MM.1S (cell line): ENCODE results near the gene MKKS.

Experiments
- CTCF ChIP-seq: fragments of 300-600 bp; sonication (generic); IDR thresholded peaks from 2 replicates; pipeline ENCODE4 v1.5.1; 2016; ENCODE audit warnings: antibody characterized with exemption, low read length, mixed read lengths
- EZH2 ChIP-seq: fragments of 300-600 bp; sonication (generic); optimal IDR thresholded peaks from 2 replicates; pipeline ENCODE3; 2017; ENCODE audit warnings: low read depth, mild to moderate bottlenecking, antibody characterized with exemption, low read length, mixed read lengths
- EZH2phosphoT487 ChIP-seq: fragments of 300-600 bp; sonication (generic); IDR thresholded peaks from 2 replicates; pipeline ENCODE4 v1.6.1; 2018; ENCODE audit warnings: antibody characterized with exemption, low read length

GRCh38 chr20:10478930-10479329, 44.9 kb upstream of the MKKS start:
- TF ChIP-seq CTCF (no peak), EZH2phosphoT487 (no peak), EZH2 (no peak)
